Activated naive CD4-positive, alpha-beta T cell treated with anti-CD3 and anti-CD28 coated beads, Interleukin-2, amount 50 U/mL, for 16 hours (primary cell): ENCODE data around the gene TREML2.
"Not testable (repeated sequence)": the region's sequence is repeated elsewhere in the genome, so short reads cannot be mapped to it uniquely, and the experiment has no call there.

ENCODE experiments used
- DNase-seq: peaks from one replicate; pipeline ENCODE4 v3.0.0-alpha.2; 2020

The TREML2 gene

DNA sequence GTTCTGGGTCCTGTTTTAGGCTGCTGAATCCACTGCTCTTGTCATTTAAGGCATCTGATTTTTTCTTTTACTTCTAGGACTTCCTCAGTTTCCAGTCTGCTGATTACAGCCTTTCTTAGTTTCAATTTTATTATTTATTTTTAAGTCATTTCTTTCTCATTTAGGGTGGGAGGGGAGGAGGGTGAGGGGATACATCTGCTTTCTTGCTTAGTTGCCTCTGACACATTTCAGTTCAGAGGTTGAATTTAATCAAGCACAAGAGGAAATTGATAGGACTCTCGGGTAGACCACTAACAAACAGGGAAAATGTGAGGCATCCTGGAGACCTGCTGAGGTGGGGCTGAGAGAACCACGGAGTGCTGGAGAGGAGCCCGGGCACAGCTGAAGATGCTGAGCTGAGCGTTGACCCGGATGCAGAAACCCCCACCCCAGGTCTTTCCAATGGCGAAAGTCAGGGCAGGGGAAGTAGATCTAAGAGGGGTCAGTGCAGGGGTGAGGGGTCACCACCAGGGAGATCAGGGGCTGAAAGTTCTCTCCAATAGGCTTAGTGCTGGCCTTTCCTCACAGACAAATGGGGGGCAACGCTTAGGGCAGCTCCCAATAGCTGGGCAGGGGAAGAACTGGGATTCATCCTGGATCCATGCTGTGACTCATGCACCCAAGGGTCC, 7.6 kb upstream of the TREML2 start:
- no peak for DNase-seq

DNA sequence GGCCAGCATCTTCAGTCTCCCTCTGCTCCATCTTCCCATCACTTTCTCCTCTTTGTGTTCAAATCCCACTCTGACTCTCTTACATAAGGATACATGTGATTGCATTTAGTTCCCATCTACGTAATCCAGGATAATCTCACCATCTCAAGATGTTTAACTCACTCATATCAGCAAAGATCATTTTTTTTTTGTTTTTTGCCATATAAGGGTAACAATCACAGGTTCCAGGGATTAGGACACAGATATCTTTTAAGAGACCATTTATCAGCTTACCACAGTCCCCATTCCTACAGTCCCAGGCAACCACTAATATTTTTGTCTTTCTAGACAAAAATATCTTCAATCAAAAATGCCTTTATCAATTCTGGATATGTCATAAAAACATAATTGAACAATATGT, 3.2 kb upstream of the TREML2 start:
- DNase-seq = no peak

DNA sequence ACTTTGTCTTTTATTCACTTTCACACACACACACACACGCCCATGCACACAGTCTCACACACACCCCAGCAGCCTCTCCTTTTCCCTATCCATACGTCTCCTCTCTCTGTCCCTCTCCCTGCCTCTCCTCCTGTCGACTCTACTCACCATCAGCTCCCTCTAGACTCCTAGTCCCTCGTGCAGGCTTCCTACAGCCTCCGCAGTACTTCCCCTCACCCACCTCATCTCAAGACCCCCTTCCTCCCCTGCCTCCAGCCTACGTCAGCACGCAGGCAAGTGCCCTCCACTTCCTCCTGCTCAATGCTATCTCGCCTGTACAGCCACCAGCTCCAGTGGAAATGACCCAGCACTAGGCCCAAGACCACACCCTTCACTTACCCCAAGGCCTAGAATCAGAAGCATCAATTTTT, 820 bp upstream of the TREML2 start:
- DNase-seq = no peak

DNA sequence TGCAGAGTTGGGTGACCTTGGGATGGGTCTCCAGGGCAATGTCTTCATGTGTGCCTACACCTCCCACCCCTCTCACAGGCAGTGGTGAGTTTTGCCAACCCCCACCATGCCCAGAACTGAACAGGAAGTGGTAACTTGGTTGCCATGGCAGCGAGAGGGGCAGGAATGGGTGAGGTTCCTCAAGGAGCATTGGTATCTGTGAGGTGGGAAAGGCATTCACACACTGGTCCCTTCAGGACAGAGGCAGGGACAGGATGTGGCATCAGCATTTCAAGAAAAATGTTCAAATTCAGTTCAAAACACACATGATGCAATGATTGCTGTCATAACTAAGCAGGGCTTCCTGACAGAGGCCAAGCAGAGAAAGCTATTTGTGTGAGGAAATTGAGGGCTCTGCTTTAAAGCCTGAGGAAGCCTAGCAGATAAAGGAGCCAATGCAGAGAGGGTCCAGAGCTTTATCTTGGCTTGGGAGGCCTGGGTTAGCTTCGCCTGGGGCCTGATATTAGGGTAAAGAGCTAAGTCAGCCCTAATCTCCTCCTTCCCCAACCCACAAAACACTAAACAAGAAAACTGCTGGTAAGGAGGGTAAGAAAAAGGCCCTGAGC, 551 bp downstream of the TREML2 start:
- DNase-seq = peak; percentile 44

DNA sequence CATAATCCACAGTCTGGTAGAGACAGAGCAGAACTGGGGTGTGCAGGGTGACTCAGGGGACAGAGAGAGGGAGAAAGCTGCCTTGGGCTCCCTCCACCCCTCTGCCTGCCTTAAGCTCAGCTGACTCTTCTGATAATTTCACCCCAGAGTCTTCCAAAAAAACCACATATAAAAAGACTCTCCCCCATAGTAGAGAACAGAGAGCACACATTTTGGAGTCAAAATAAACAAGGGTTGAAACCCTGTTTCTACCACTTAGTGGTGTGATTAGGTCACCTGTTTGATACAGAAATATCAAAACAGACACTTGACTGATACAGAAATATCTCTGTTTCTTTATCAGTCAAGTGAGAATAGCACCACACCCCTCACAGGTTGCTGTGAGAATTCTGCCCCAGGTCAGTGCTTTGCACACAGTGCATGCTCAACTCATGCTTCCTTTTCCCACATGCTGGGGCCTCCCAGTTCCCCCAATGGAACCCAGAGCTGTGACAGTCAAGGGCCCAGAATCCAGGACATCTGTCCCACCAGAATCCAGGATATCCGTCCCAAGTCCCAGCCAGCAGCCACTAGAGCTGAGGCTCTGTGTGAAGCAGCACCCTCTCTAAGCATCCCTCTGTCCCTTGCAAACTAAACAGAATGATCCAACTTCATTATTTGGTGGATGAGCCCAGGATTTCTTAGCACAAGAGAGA, 1.2 kb downstream of the TREML2 start:
- no peak for DNase-seq

DNA sequence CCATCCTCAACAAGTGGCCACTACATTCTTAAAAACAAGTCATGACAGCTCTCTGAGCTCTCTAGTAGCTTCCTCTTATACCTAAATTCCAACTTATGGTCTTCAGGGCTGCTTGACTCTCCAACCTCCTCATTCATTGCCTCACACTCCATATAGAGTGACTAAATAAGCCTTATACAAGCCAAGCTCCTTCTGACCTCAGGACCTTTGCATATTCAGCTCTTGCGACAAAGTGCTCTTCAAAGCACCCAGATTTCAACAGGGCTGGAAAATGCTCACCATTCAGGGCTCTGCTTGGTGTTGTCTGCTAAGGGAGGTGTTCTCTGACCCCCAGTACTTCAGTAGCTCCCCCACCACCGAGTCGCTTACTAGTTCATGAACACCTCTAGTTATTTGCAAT, 3.7 kb downstream of the TREML2 start:
- no peak for DNase-seq

DNA sequence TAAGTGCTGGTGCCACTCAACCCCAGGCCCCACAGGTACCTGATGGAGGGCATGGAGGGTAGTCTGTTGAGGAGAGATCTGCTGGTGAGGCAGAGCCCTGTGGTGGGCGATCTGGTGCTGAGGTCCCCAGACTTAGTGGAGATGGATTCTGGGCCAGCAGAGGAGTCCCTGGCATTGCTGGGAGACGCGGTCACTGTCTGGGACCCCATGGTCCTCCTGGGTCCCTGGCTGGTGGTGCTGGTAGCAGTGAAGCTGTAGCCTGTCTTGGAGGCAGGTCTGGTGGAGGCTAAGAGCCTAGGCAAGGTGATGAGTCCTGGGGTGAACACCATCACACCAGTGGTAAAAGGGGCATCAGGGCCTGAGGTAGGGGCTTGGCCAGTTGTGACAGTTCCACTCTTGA, 6.6 kb downstream of the TREML2 start:
- DNase-seq = no peak

DNA sequence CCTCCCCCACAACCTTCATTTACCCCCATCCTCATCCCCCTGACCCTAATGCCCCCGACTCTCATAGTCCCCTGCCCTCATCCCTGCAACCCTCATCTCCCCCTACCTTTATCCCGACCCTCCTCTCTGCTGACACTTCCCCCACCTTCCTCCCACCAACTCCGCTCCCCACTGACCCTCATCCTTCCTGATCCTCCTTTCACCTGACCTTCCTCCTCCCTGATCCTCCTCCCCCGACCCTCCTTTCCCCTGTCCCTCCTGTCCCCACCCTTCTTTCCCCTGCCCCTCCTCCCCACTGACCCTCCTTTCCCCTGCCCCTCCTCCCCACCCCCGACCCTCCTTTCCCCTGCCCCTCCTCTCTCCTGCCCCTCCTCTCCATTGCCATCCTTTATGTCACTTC, 7.1 kb downstream of the TREML2 start:
- no peak for DNase-seq

DNA sequence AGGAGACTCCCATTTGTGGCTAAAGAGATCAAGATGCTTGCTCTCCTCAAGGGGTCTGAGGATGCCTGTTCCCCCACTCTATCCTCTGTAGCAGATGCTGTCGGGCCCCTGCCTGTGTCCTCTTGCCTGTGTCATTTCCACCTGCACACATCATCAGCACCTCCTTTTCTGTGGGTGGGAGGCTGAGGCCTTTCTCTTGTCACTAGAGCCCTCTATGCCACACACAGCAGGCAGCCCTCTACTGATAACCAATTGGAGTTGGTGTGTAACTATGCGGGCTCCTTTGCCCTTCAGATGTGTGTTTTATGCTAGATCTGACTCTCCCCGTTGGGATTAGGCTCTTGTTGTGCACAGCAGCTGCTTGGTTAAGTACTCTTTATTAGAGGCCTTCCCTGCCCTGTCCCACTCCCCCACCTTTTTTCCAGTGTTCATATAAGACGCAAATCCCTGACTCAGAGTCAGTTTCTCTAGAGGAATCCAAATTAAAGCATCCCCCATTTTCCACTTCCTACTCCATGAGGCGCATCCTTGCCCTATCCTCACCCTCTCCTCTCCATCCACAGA, 7.7 kb downstream of the TREML2 start:
- no peak for DNase-seq

DNA sequence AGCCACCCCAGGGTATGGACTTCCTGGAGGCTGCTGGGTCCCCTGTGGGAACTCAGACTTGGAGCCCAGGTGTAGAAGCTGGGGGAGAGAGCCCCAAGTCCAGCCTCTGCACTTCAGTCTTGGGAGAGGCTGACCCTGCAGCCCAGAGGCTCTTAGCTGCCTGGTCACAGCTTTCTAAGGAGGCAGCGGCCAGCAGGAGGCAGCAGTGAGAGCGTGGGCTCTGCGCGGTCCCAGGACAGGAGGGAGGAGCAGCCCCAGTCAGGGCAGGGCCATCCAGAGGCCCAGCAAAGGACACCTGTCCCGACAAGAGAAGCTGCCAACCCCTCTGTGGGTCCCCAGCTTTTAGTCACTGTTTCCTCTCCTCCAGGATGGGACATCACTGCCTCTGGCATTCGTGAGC, 9.4 kb downstream of the TREML2 start:
- peak; percentile 24 for DNase-seq

DNA sequence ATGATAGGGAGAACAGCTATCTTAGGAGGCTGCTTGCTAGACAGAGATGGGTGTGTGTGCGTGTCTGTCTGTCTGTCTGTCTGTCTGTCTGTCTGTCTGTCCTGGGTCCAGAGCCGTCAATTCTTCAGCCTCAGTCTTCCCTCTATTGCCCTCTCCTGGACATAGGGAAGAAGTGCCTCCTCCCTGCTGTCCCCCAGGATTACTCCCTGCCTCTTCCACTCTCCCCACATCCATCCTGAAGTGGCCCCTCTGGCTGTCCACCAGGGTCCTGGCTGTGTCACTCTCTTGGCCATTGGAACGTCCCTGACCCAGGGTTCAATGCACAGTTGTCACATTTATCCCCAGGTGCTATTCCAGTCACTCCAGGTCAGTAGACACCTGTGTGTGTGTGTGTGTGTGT, 10.2 kb downstream of the TREML2 start:
- DNase-seq = no peak

DNA sequence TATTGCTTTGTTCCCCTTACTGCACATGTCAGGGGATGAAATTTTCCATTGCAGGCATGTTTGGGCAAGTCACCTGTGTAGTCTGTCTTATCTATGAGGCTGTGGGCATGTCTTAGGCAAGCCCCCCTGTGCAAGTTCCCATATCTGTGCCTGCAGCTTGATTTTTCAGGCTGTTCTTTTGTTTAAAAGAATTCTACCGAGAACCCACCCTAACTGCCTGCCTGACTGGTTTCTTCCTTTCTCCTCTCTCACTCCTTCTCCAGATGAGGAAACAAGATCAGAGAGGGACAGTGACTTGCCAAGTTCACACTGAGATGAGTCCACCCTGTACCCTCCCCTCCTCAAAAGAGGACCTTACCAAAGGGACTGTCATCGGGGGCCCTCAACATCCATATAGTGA, 11.0 kb downstream of the TREML2 start:
- DNase-seq = no peak

DNA sequence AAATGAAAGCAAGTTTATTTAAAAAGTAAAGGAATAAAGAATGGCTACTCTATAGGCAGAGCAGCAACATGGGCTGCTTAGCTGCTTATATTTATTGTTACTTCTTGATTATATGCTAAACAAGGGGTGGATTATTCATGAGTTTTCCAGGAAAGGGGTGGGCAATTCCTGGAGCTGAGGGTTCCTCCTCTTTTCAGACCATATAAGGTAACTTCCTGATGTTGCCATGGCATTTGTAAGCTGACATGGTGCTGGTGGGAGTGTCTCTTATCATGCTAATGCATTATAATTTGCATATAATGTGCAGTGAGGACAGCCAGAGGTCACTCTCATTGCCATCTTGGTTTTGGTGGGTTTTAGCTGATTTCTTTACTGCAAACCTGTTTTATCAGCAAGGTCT, 11.9 kb downstream of the TREML2 start:
- not testable (repeated sequence) for DNase-seq

DNA sequence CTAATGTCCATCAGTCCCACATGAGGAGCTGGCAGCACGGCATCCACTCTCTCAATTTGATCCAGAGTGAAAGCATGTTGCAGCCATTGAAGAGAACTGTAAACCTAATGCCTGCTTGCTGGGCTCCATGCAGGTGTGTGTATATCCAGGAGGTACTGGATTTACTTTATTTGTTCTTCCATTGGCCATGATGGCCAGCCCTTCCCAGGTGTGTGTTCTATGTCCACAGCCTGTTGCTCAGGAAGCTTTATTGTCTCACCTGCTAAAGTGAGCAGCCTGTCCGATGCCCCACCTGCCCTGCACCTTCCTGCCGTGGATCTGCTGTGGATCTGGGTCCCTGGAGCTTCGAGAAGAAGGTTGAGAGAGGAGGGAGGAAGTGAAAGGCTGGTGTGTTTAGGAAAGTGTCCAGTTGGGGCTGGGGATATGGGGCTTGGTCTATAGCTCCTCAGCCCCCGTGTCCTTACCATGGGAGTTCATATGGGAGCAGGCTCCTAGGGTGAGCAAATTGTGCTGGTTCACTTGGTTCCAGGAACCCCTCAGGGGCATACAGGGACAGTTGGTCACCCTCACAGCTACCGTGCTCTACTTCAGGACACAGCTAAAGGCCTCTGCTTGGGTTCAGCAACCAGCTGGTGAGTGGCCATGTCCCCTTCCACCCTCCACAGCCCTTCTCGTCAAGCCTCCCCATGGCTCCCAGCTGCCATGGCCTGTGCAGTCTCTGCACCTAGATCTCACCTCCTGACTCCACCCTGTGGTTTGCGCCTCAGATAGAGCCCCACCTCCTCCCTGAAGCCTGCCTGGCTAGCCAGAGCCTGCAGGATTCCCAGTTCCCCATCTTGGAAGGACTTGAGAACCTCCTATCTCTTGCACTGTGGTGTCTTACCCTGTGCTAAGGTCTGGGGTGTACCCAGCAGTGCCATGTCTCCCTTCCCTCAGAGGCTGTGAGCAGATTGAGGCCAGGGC, 12.7 kb downstream of the TREML2 start:
- no peak for DNase-seq

DNA sequence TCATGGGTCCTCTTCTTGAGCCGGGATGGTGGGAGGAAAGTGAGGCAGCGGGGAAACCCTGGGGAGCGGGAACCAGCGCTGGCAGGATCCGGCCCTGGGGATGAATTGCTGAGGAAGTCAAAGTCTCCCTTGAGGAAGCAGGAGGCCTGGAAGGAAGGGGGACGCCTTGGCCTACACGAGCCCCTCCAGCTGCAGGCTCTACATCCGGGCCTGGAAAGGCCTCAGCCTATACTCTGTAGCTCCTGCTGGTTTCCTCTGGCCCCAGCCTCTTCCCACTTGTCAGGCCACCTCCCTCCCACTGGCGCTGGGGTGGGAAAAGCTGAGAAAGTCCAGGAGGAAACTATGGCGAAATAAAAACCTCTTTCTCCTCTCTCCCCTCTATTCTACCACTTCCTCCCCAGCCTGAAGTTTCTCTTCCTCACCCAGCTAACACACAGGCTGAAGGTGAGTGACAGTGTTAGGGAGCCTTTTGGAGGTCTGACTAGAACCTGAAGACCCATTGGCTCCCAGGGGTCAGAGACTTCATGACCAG, 14.9 kb downstream of the TREML2 start:
- no peak for DNase-seq

DNA sequence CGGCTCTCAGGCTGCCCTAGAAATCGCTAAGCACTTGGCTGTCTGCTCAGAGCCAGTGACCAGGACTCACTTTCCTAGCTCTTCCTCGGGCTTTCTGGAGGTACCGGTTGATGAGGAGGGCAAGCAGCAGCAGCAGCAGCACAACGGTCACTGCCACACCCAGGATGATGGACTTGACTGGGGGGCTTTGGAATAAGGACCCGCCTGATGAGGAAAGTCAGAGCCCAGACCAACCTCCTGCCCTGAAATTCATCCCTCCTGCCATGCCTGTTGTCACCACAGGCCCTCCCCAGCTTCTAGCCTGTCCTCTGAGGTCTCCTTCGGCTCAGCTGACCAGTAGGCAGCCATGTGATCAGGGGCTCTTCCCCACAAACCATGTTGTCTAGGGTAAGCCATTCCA, 16.2 kb downstream of the TREML2 start:
- DNase-seq = no peak

DNA sequence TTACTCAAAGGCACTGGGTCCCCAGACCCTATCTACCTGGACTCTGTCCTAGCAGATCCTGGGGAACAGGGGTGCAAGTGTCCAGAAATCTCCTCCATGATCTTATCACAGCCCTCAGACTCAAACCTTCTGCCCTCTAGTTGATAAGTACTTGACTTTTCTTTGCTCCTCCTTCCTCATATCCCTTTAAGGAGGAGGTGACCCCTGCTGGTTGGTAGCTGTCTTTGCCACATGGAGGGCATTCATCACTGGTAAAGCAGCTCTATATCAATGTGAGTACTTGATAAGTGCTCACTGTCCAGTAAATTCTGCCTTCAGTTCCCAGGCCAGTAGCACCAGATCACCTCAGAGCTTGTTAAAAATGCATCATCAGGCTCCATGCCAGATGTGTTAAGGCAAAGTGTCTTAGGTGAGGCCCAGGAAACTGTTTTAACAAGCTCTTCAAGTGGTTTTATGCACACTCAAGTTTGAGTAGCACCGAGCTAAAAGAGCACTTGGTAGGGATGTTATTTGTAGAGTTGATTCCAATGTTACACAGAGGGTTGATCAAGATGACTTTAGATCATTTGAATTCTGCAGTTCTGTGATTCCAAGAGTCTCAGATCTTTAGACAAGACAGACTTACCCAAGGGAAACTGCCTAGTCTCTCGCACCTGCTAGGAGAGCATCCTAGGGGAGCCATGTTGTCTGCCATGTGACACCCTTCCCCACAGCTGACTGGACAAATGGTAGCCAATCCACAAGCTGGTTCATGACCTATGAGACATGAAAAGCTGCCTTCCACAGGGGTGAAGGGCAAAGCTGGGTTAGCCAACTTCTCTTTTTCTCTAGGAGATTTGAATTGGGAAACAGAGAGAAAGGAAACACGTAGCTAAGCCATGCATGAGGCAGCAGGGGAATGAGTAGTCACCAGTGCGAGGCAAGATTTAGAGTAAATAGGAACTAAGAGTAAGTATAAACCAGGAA, 18.6 kb downstream of the TREML2 start:
- DNase-seq = peak; percentile 41

DNA sequence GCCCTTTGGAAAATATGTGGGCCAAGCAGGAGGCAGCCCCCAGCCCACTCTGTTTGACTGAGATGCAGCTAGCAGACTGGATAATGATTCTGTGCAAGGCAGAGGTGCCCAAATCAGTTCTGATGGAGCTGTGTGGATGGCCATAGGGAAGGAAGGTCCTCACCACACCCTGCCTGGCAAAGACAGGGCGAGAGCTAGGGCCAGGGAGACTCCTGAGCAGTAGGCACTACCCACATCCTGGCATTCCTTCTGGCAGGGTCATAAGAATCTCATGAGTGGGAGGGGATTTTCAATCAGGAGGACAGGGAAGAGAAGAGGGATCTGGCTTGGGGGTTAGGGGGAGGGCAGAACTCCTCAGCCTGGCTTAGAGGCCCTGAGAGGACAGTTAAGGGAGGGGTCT, 19.4 kb downstream of the TREML2 start:
- no peak for DNase-seq

DNA sequence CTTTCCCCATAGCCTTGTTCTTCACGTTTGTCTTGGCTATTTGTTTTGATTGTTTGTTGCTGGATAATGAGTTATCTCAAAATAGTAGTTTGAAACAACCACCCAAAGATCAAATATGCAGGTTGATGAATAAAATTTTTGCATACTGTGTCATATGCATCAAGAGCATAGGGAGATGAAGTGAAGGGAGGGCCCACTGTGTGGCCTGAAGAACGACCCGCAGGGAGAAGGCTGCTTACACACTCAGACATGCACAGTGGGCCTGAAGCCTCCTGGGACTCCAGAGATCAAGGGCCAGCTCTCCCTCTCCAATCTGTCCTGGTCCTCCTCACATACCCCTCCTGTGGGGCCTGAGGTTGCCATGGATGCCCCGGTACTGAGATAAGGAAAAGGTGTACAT, 21.8 kb downstream of the TREML2 start:
- DNase-seq = no peak

DNA sequence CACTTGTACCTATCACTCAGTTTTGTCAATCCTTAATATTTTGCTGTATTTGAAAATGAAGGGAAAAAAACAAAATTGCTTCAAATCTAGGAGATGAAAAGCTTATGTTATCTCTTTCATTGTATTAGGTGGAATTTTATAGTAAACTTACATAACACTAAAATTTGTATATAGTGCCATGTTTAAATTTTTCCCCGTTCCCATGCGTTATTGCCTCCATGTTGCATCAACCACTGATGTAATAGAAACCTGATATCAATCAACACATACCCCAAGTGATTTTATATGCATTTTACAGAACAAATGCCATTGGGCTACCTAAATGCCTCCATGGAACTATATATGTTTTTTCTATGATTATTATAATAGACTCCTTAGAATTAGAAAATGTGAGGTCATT, 23.3 kb downstream of the TREML2 start:
- DNase-seq = no peak

DNA sequence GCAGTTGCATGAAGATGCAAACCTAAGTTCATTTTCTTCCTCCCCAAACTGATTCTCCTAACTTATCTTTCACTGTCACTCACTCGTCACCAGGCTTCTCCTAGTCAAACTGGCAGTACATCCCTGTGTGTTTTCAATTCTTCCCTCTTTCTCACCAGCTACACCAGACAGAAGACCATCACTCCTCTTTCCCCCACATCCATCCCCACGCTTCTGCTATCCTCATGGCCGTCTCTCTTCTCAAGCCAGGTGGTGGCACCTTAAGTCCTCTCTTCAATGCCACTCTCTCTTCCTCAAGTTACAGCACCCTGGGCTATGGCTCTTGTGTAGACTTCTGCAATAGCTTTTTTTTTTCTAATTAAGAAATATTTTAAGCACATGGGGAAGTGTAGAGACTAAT, 23.7 kb downstream of the TREML2 start:
- no peak for DNase-seq

DNA sequence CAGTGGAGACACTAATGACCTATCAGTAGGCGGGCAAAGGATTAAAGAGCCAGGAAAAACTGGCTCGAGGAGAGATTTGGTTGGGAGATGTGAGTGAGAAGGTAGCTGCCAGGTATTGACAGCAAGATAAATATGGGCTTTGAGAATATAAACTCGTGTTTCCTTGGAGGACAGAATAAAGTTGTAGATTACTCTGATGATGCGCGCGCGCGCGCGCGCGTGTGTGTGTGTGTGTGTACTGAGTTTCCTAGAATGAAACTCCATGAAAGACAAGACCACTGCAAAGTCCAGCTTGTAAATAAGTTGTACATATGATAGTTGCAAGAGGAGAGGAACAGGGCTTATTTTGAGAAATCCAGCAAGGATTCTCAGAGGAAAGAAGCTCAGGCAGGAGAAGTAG, 24.8 kb downstream of the TREML2 start:
- no peak for DNase-seq
